HG03097 (cell line): ENCODE results near the gene GNG8.

ENCODE experiments used
- ATAC-seq: cut with Tn5 transposase; IDR thresholded peaks from one replicate; pipeline ENCODE4 v1.9.1; 2021; ENCODE audit not compliant: unreplicated experiment, low FRiP score

GNG8 gene

GRCh38 chr19:46605356-46605821 lies 30.6 kb downstream of the GNG8 start:
- no peak for ATAC-seq

- no peak for ATAC-seq
Measured at GRCh38 chr19:46604781-46605355, 31.1 kb downstream of the GNG8 start.

- ATAC-seq, result no peak
Measured at GRCh38 chr19:46603752-46604231, 32.2 kb downstream of the GNG8 start.

GRCh38 chr19:46603195-46603637 lies 32.8 kb downstream of the GNG8 start:
- ATAC-seq, result no peak

- ATAC-seq, result no peak
Measured at GRCh38 chr19:46602392-46603194, 33.4 kb downstream of the GNG8 start.

- no peak for ATAC-seq
Measured at GRCh38 chr19:46601318-46602224, 34.4 kb downstream of the GNG8 start, which contains the start of gene CALM3. CALM3 (plus strand) TSS chr19:46601330; CDS start chr19:46601435, 105 bp downstream.

GRCh38 chr19:46600384-46601317 lies 35.4 kb downstream of the GNG8 start:
- ATAC-seq, result peak; percentile 75

- no peak for ATAC-seq
Measured at GRCh38 chr19:46599716-46600373, 36.2 kb downstream of the GNG8 start.

- ATAC-seq, result no peak
Measured at GRCh38 chr19:46598372-46598917, 37.6 kb downstream of the GNG8 start.

- ATAC-seq, result no peak
Measured at GRCh38 chr19:46596008-46596407, 40.0 kb downstream of the GNG8 start.

GRCh38 chr19:46591870-46592269 lies 44.1 kb downstream of the GNG8 start:
- ATAC-seq, result no peak

GRCh38 chr19:46591254-46591653 lies 44.7 kb downstream of the GNG8 start:
- ATAC-seq, result no peak

GRCh38 chr19:46587861-46588260 lies 48.1 kb downstream of the GNG8 start:
- ATAC-seq, result no peak

GRCh38 chr19:46586294-46586693 lies 49.7 kb downstream of the GNG8 start:
- no peak for ATAC-seq

- ATAC-seq, result no peak
Measured at GRCh38 chr19:46585539-46585938, 50.5 kb downstream of the GNG8 start.
